GM18505 (cell line): Measurements from ENCODE around the gene PAX5.
A peak's percentile ranks its signal among the peaks of the same experiment; 100 is the strongest.

Experiments
- ATAC-seq: cut with Tn5 transposase; IDR thresholded peaks from one replicate; pipeline ENCODE4 v1.9.1; 2021; ENCODE audit not compliant: unreplicated experiment
- POLR2A ChIP-seq: IDR thresholded peaks from 4 replicates; pipeline ENCODE4 v1.6.1; 2011; ENCODE audit warnings: borderline replicate concordance; ENCODE audit not compliant: insufficient read depth, insufficient read length; ENCODE audit errors: extremely low read depth

Gene PAX5

GRCh38 chr9:36842560-36843530 is 191.2 kb downstream of the PAX5 start:
- no peak for ATAC-seq
- TF ChIP-seq POLR2A = no peak

GRCh38 chr9:36840898-36841536 is 193.1 kb downstream of the PAX5 start:
- no peak for ATAC-seq
- TF ChIP-seq POLR2A = no peak

- no peak for TF ChIP-seq POLR2A
- ATAC-seq = no peak
These were observed 194.8 kb downstream of the PAX5 start for GRCh38 chr9:36839131-36839885.

GRCh38 chr9:36837431-36838405 is 196.3 kb downstream of the PAX5 start:
- no peak for TF ChIP-seq POLR2A
- no peak for ATAC-seq

GRCh38 chr9:36836486-36836885 is 197.6 kb downstream of the PAX5 start:
- no peak for ATAC-seq
- TF ChIP-seq POLR2A = no peak

- ATAC-seq = no peak
- no peak for TF ChIP-seq POLR2A
These were observed 198.6 kb downstream of the PAX5 start for GRCh38 chr9:36835271-36835996.

GRCh38 chr9:36834736-36835135 is 199.3 kb downstream of the PAX5 start:
- no peak for TF ChIP-seq POLR2A
- no peak for ATAC-seq

GRCh38 chr9:36833954-36834353 is 200.1 kb downstream of the PAX5 start:
- TF ChIP-seq POLR2A = peak; percentile 23

GRCh38 chr9:36832164-36832795 is 201.8 kb downstream of the PAX5 start:
- TF ChIP-seq POLR2A = no peak
- no peak for ATAC-seq

More at GRCh38 chr9:36833954-36834353, 200.1 kb downstream of the PAX5 start:
- no peak for ATAC-seq

- no peak for ATAC-seq
These were observed 202.5 kb downstream of the PAX5 start for GRCh38 chr9:36831381-36832161.

More at GRCh38 chr9:36831381-36832161, 202.5 kb downstream of the PAX5 start:
- no peak for TF ChIP-seq POLR2A
